ENCODE measurements around the gene TCF7.
A peak's percentile ranks its signal among the peaks of the same experiment; 100 is the strongest.

The TCF7 gene

GRCh38 chr5:134142806-134143205 is 28.3 kb downstream of the TCF7 start:
- H3K9me3 ChIP-seq: no peaks in the 10 kb centered on the region
- no peak overlapping the region for H3K4me3 ChIP-seq (ENCODE audit: low read depth, low read length)
- TF ChIP-seq CTCF (IDR thresholded peaks at IDR 0.05; ENCODE audit: low read depth, low read length): no peak
- peaks cover 10% of the 10 kb centered on the region for H3K4me1 ChIP-seq
- H3K27me3 ChIP-seq: no peaks in the 10 kb centered on the region
- DNase-seq: no peak
- H3K36me3 ChIP-seq: peaks cover 60% of the 10 kb centered on the region

- no peaks in the 10 kb centered on the region for H3K9me3 ChIP-seq
- peaks cover 64% of the 10 kb centered on the region for H3K36me3 ChIP-seq
- H3K4me3 ChIP-seq (ENCODE audit: low read depth, low read length): no peak overlapping the region
- no peak for DNase-seq
- no peaks in the 10 kb centered on the region for H3K27me3 ChIP-seq
- peaks cover 10% of the 10 kb centered on the region for H3K4me1 ChIP-seq
- TF ChIP-seq CTCF (IDR thresholded peaks at IDR 0.05; ENCODE audit: low read depth, low read length): no peak
These were observed 28.9 kb downstream of the TCF7 start for GRCh38 chr5:134143431-134143830.

- H3K36me3 ChIP-seq: peaks cover 68% of the 10 kb centered on the region
- no peak for DNase-seq
- H3K4me1 ChIP-seq: peaks cover 10% of the 10 kb centered on the region
- TF ChIP-seq CTCF (IDR thresholded peaks at IDR 0.05; ENCODE audit: low read depth, low read length): no peak
- H3K4me3 ChIP-seq (ENCODE audit: low read depth, low read length): no peak overlapping the region
- no peaks in the 10 kb centered on the region for H3K27me3 ChIP-seq
- H3K9me3 ChIP-seq: no peaks in the 10 kb centered on the region
These were observed 29.8 kb downstream of the TCF7 start for GRCh38 chr5:134143944-134144941.

- H3K27me3 ChIP-seq: no peaks in the 10 kb centered on the region
- peaks cover 8% of the 10 kb centered on the region for H3K4me1 ChIP-seq
- DNase-seq: no peak
- H3K9me3 ChIP-seq: no peaks in the 10 kb centered on the region
- no peak for TF ChIP-seq CTCF (IDR thresholded peaks at IDR 0.05; ENCODE audit: low read depth, low read length)
- H3K36me3 ChIP-seq: peaks cover 69% of the 10 kb centered on the region
- H3K4me3 ChIP-seq (ENCODE audit: low read depth, low read length): no peak overlapping the region
These were observed 30.7 kb downstream of the TCF7 start for GRCh38 chr5:134145041-134145757.

DNA sequence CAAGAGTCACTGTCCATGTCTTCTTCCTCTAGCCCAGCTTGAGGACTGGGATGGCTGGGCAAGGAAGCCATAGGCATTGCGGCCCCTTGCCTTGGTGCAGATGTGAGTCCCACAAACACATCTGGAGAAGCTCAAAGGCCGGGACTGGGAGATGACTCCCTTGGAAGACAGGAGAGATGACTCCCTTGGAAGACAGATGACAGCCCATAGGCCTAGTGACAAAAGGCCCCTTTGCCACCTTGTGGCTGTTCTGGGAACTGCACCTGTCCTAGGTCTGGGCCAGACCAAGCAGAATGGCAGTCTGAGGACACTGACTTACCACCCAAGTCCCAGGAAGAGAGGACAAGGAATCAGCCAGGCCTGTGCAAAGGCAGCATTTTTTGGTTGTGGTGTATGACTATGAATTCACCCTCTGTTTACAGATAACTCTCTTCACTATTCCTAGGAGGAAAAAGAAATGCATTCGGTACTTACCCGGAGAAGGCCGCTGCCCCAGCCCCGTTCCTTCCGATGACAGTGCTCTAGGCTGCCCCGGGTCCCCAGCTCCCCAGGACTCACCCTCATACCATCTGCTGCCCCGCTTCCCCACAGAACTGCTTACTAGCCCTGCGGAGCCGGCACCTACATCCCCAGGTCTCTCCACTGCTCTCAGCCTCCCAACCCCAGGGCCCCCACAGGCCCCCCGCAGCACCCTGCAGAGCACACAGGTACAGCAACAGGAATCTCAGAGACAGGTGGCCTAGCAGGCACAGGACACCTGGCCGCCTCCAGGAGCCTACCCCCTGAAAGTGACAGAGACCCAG is 31.5 kb downstream of the TCF7 start:
- peak; percentile 96 for TF ChIP-seq CTCF (IDR thresholded peaks at IDR 0.05; ENCODE audit: low read depth, low read length)
- Histone ChIP-seq H3K4me3 (ENCODE audit: low read depth, low read length) (no peak overlapping the region), H3K4me1 (peaks cover 1% of the 10 kb centered on the region), H3K27me3 (no peaks in the 10 kb centered on the region), H3K36me3 (peaks cover 72% of the 10 kb centered on the region), H3K9me3 (no peaks in the 10 kb centered on the region)
- peak; percentile 86 for DNase-seq
